HUDEP-2 (cell line): ENCODE measurements around the gene ROBO4.

Source experiments
- DNase-seq, 76 experiments: peaks; one replicate each; lab custom pipeline; 2025; ENCODE audit not compliant: unreplicated experiment in 76 of 76; lab: John Stamatoyannopoulos, UW

The ROBO4 gene

GRCh38 chr11:124890683-124891372 is 6.8 kb downstream of the ROBO4 start:
- no peak for DNase-seq

GRCh38 chr11:124890151-124890550 is 7.5 kb downstream of the ROBO4 start:
- DNase-seq = no peak

- no peak for DNase-seq
Measured at GRCh38 chr11:124889191-124890091, 8.2 kb downstream of the ROBO4 start.

- DNase-seq = no peak
Measured at GRCh38 chr11:124887667-124888013, 10.0 kb downstream of the ROBO4 start.

GRCh38 chr11:124886978-124887666 is 10.5 kb downstream of the ROBO4 start:
- no peak for DNase-seq

- DNase-seq = no peak
Measured at GRCh38 chr11:124886476-124886875, 11.2 kb downstream of the ROBO4 start.

GRCh38 chr11:124884869-124885479 is 12.7 kb downstream of the ROBO4 start:
- no peak for DNase-seq

- DNase-seq = no peak
Measured at GRCh38 chr11:124884340-124884739, 13.3 kb downstream of the ROBO4 start.

- no peak for DNase-seq
Measured at GRCh38 chr11:124882339-124883071, 15.2 kb downstream of the ROBO4 start.

- DNase-seq = no peak
Measured at GRCh38 chr11:124880958-124881357, 16.7 kb downstream of the ROBO4 start.

GRCh38 chr11:124880290-124880611 is 17.4 kb downstream of the ROBO4 start:
- DNase-seq = no peak

- no peak for DNase-seq
Measured at GRCh38 chr11:124879493-124880289, 18.0 kb downstream of the ROBO4 start.

- no peak for DNase-seq
Measured at GRCh38 chr11:124878759-124879492, 18.7 kb downstream of the ROBO4 start.

GRCh38 chr11:124877910-124878758 is 19.5 kb downstream of the ROBO4 start:
- no peak for DNase-seq

GRCh38 chr11:124877631-124877909 is 20.1 kb downstream of the ROBO4 start:
- DNase-seq = no peak

GRCh38 chr11:124876818-124877630 is 20.6 kb downstream of the ROBO4 start:
- no peak for DNase-seq
